SK-N-SH (cell line): Measurements from ENCODE around the gene RUFY4. TPM values are rescaled to one million over a fixed set of nuclear protein-coding genes. Genes with fewer than 3 reads are reported as not detected.

Experiments
- CTCF ChIA-PET: fragments of 300-600, 350-600 bp; formaldehyde crosslinking; extraction: SDS; loops from one replicate; lab custom pipeline; 2021; lab: Yijun Ruan, JAX
- POLR2A ChIA-PET: fragments of 350-600 bp; sonication (Branson Sonifier 250); formaldehyde crosslinking; extraction: SDS; loops from one replicate; lab custom pipeline; 2020; ENCODE audit warnings: antibody characterized with exemption, inconsistent platforms; lab: Yijun Ruan, JAX
- DNase-seq: peaks from one replicate; pipeline ENCODE4 v3.0.0; 2012
- H2AFZ ChIP-seq: fragments of 200-600 bp; sonication (generic); 2 replicates; pipeline ENCODE4 v1.8.1; 2016; ENCODE audit warnings: antibody characterized with exemption, mild to moderate bottlenecking, low read depth
- H3F3A ChIP-seq: fragments of 200-600 bp; sonication (generic); replicated peaks from 2 replicates; pipeline ENCODE3; 2016; ENCODE audit warnings: antibody characterized with exemption, mild to moderate bottlenecking; ENCODE audit not compliant: insufficient read depth
- H3K27ac ChIP-seq, 2 experiments: fragments of 200-500 bp in 1 of 2; fragments of 200-600 bp in 1 of 2; sonication (Bioruptor generic) in 1 of 2; sonication (generic), shearing (Covaris generic) in 1 of 2; 2 replicates each; pipeline versions ENCODE4 v1.5.1 to v1.6.1; 2014 to 2016; ENCODE audit warnings: low read depth in 2 of 2, inconsistent platforms in 1 of 2, low read length in 1 of 2, mild to moderate bottlenecking in 1 of 2, mixed read lengths in 1 of 2
- H3K27me3 ChIP-seq: fragments of 200-600 bp; sonication (generic), shearing (Covaris generic); 2 replicates; pipeline ENCODE4 v1.6.1; 2016; ENCODE audit warnings: mixed run types; ENCODE audit not compliant: insufficient read depth
- H3K36me3 ChIP-seq, 2 experiments: fragments of 200-500 bp in 1 of 2; fragments of 200-600 bp in 1 of 2; sonication (Bioruptor generic) in 1 of 2; sonication (generic) in 1 of 2; replicated peaks in 1 of 2; 2 replicates each; pipeline versions ENCODE3 to v1.5.1; 2014 to 2016; ENCODE audit warnings: low read length in 1 of 2, mild to moderate bottlenecking in 1 of 2; ENCODE audit not compliant: insufficient read depth in 2 of 2, control insufficient read depth in 1 of 2
- H3K4me1 ChIP-seq, 2 experiments: fragments of 200-500 bp in 1 of 2; fragments of 200-600 bp in 1 of 2; sonication (Bioruptor generic) in 1 of 2; sonication (generic), shearing (Covaris generic) in 1 of 2; 2 replicates each; pipeline versions ENCODE4 v1.5.1 to v1.6.1; 2014 to 2016; ENCODE audit warnings: low read depth in 1 of 2, low read length in 1 of 2, mixed run types in 1 of 2; ENCODE audit not compliant: insufficient read depth in 2 of 2, control insufficient read depth in 1 of 2
- H3K4me2 ChIP-seq: fragments of 200-600 bp; sonication (generic), shearing (Covaris generic); 2 replicates; pipeline ENCODE4 v1.6.1; 2017; ENCODE audit warnings: mixed run types
- H3K4me3 ChIP-seq, 2 experiments: fragments of 200-500 bp in 1 of 2; fragments of 200-600 bp in 1 of 2; sonication (Bioruptor generic) in 1 of 2; sonication (generic), shearing (Covaris generic) in 1 of 2; 2 replicates each; pipeline versions ENCODE4 v1.5.1 to v1.8.1; 2014 to 2016; ENCODE audit warnings: low read depth in 2 of 2, inconsistent platforms in 1 of 2, low read length in 1 of 2, mild to moderate bottlenecking in 1 of 2, mixed read lengths in 1 of 2, moderate library complexity in 1 of 2
- H3K79me2 ChIP-seq: fragments of 200-600 bp; sonication (generic); 2 replicates; pipeline ENCODE4 v1.8.1; 2017; ENCODE audit warnings: mild to moderate bottlenecking; ENCODE audit not compliant: insufficient read depth
- H3K9ac ChIP-seq: fragments of 200-600 bp; sonication (generic); 2 replicates; pipeline ENCODE4 v1.6.1; 2017; ENCODE audit warnings: mixed run types
- H3K9me2 ChIP-seq: fragments of 200-600 bp; sonication (generic); 2 replicates; pipeline ENCODE4 v1.6.1; 2017; ENCODE audit warnings: mixed run types
- H3K9me3 ChIP-seq: fragments of 200-600 bp; sonication (generic); 2 replicates; pipeline ENCODE4 v1.6.1; 2017; ENCODE audit warnings: mixed run types, mild to moderate bottlenecking, moderate library complexity
- H4K20me1 ChIP-seq: fragments of 200-600 bp; sonication (generic); 2 replicates; pipeline ENCODE4 v1.6.1; 2017; ENCODE audit warnings: mild to moderate bottlenecking, mixed run types; ENCODE audit not compliant: insufficient read depth
- CHD2 ChIP-seq: fragments of 150-350 bp; IDR thresholded peaks from 2 replicates; pipeline ENCODE4 v1.6.1; 2018; ENCODE audit warnings: low read length; ENCODE audit not compliant: partially characterized antibody
- CTCF ChIP-seq: fragments of 200-600 bp; sonication (generic); IDR thresholded peaks from 2 replicates; pipeline ENCODE4 v1.6.1; 2017; ENCODE audit warnings: antibody characterized with exemption, mild to moderate bottlenecking, moderate library complexity
- ELF1 ChIP-seq: IDR thresholded peaks from 2 replicates; pipeline ENCODE4 v1.4.0; 2012
- EP300 ChIP-seq, 2 experiments: IDR thresholded peaks; 2 replicates each; pipeline versions ENCODE4 v1.4.0 to v1.6.1; 2012; ENCODE audit warnings: borderline replicate concordance in 1 of 2, low read depth in 1 of 2, low read length in 1 of 2
- EZH2phosphoT487 ChIP-seq: fragments of 200-600 bp; sonication (generic); IDR thresholded peaks from 2 replicates; pipeline ENCODE4 v1.6.1; 2017; ENCODE audit warnings: low read depth, mixed run types, mild to moderate bottlenecking, antibody characterized with exemption, moderate library complexity, borderline replicate concordance
- IRF3 ChIP-seq: fragments of 150-350 bp; IDR thresholded peaks from 2 replicates; pipeline ENCODE4 v1.6.1; 2016; ENCODE audit warnings: mild to moderate bottlenecking, low read depth, low read length
- MXI1 ChIP-seq: IDR thresholded peaks from 2 replicates; pipeline ENCODE4 v1.6.1; 2012; ENCODE audit warnings: mild to moderate bottlenecking, low read depth, low read length, improper control_type of control experiment
- SMC3 ChIP-seq: IDR thresholded peaks from 2 replicates; pipeline ENCODE4 v1.6.1; 2012; ENCODE audit warnings: low read depth, low read length, improper control_type of control experiment
- ZBTB33 ChIP-seq: IDR thresholded peaks from 2 replicates; pipeline ENCODE4 v1.4.0; 2012; ENCODE audit warnings: low read depth, borderline replicate concordance
- WGBS: methylation state at CpG from one replicate; pipeline ENCODE4 v1.1.6; 2017; ENCODE audit warnings: low lambda C conversion rate; 5-methylcytosine and 5-hydroxymethylcytosine counted together
- polyA plus RNA-seq, 3 experiments: library from polyadenylated mRNA; depleted of rRNA; stranded (reverse); fragments of >200 nt; gene quantifications; 2 replicates each; pipeline ENCODE4 v1.2.3, GENCODE V29; 2012

Gene RUFY4
- polyA plus RNA-seq, 1 of the 3 experiments (the other 2 are of a cell fraction), result not detected

DNA sequence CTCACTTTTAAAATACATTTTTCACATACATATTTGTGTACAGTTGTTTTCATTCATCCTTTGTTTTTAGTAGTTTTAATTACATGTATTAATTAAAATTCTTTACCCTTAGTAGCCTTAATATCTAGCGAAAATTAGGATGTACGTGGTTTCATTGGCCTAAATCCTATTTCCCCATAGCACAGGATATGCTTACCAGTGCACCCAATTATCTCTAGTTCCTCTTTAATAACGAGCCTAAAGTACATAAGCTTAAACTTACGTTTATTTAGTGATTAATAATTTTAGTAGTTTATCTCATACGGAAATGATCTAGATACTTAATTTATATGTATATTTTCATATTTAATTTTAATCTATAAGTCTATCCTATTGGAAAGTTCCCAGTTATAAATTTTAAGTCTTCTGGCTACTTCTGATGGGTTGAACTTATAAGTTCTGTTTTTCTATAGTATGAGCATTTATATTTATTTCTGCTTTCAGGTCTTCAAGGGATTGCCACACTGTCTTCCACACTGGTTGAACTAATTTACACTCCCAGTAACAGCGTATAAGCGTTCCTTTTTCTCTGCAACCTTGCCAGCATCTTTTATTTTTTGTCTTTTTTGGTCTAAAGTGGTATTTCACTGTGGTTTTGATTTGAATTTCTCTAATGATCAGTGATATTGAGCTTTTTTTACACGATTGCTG, 21.4 kb upstream of the RUFY4 start (continued):
- no peak for TF ChIP-seq MXI1
- TF ChIP-seq CHD2, result no peak

- Histone ChIP-seq H4K20me1 (no peaks in the 10 kb centered on the region), H3F3A (no peaks in the 10 kb centered on the region), H3K4me2 (no peak overlapping the region), H3K36me3 (no peaks in the 10 kb centered on the region), H3K4me1 (peaks cover 0 to 8% of the 10 kb centered on the region in 2 experiments; a peak in 1 of 4 replicates), H3K4me3 (no peak overlapping the region), H3K79me2 (no peaks in the 10 kb centered on the region)
- POLR2A ChIA-PET, result no interaction called here
- no peak for DNase-seq
- TF ChIP-seq CTCF, result no peak
- TF ChIP-seq IRF3, result no peak
- TF ChIP-seq EZH2phosphoT487, result no peak
- TF ChIP-seq ELF1, result no peak
- no peak for TF ChIP-seq EP300 (IDR thresholded peaks at IDR 0.05; ENCODE audit: borderline replicate concordance in 1 of 2, low read depth in 1 of 2, low read length in 1 of 2)
- no peak for TF ChIP-seq ZBTB33
- TF ChIP-seq SMC3, result no peak
- TF ChIP-seq, all 33 proteins: peak for 0
- Histone ChIP-seq H2AFZ (no peak overlapping the region), H3K9ac (no peak overlapping the region), H3K9me2 (no peaks in the 10 kb centered on the region), H3K9me3 (no peaks in the 10 kb centered on the region), H3K27ac (no peak overlapping the region), H3K27me3 (peaks cover 7% of the 10 kb centered on the region; the same call in 1 of the 2 replicates)
- 75% methylated on average over 3 of the region's 3 CpGs for WGBS
- CTCF ChIA-PET, result interaction anchor here (0.6 to 2.5 kb wide), 10 partner anchors 9 to 269 kb away, joined by 3 to 12 read pairs (median 4); partner anchors contain the start of gene RUFY4
Observed at GRCh38 chr2:218051903-218052302, 17.1 kb upstream of the RUFY4 start.
